ENCODE data around the gene NOG. TPM values are rescaled to one million over a fixed set of nuclear protein-coding genes. Genes with fewer than 3 reads are reported as not detected.
A peak's percentile ranks its signal among the peaks of the same experiment; 100 is the strongest.

The NOG gene
- total and polyA plus RNA-seq, 2 donors (not counting 3 experiments of a cell fraction or from before 2014, with no cell fraction given), result 0.63 to 2.3 TPM

DNA sequence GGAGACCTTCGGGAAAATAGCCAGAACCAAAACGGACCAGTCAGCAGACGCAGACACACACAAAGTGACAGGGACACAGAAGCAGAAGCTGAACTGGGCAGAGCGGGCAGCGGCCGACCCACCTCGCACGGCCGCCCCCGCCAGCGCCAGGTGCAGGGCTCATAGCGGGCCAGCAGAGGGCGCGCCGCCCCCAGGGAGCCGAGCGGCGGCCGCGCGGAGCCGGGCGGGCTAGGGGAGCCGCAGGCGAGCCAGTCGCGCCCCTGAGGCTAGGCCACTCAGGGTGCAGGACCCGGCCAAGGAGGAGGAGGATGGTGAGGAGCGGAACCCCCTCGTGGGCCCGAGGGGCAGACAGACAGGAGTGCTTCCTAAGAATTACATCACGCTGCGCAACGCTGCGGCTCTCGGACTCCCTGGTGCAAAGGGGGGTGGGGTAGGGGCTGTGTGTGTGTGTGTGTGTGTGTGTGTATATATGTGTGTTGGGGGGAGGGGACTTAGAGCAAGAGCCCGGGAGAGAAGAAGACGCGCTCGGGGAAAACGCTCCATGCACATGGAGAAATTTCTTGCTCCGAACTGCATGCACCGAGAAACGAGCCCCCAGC, 913 bp upstream of the NOG start:
- Histone ChIP-seq H3K27me3 (ENCODE audit: control insufficient read depth in 2 of 2, insufficient read depth in 2 of 2, low read length in 2 of 2) (peaks cover 41 to 54% of the 10 kb centered on the region in 2 experiments), H2AFZ (ENCODE audit: low read depth, low read length) (peak overlapping the region; percentile 93), H4K20me1 (replicated peaks; ENCODE audit: control insufficient read depth, extremely low read depth, insufficient read depth, low read length) (no peaks in the 10 kb centered on the region), H3K79me2 (ENCODE audit: control insufficient read depth, insufficient read depth, low read length) (no peaks in the 10 kb centered on the region), H3K9me1 (replicated peaks; ENCODE audit: control insufficient read depth, extremely low read depth, insufficient read depth, low read length) (no peaks in the 10 kb centered on the region), H3K36me3 (ENCODE audit: control insufficient read depth in 2 of 2, extremely low read depth in 1 of 2, insufficient read depth in 2 of 2, low read length in 2 of 2) (no peaks in the 10 kb centered on the region), H3K9me3 (replicated peaks; ENCODE audit: control insufficient read depth, insufficient read depth, low read length) (no peaks in the 10 kb centered on the region), H3K9ac (replicated peaks; ENCODE audit: extremely low read depth, insufficient read depth, low read length) (peak overlapping the region; percentile 9), H3K4me1 (ENCODE audit: control insufficient read depth, extremely low read depth, insufficient read depth, low read length) (peaks cover 21% of the 10 kb centered on the region), H3K4me3 (replicated peaks in 1 of 3; ENCODE audit: insufficient read depth in 1 of 3, low read depth in 1 of 3, low read length in 3 of 3) (peak overlapping the region; percentile 46 to 66 (median 48)), H3K4me2 (ENCODE audit: insufficient read depth, low read length) (peak overlapping the region; percentile 65), H3K27ac (ENCODE audit: insufficient read depth, low read depth, low read length) (no peak overlapping the region)
- dilution Hi-C loops (cut with MboI; ENCODE audit: extremely low pct_ligation_motif_present, low sequenced_read_pairs), result loop anchor here (25.0 kb wide), 1 partner anchor 120 kb away; no protein-coding TSS in a partner anchor
- FAIRE-seq (peak; percentile 62), DNase-seq (ENCODE audit: low read depth, low spot score) (peak; percentile 45)
- ChIA-PET POLR2A (no interaction called here), CTCF (interaction anchor here (0.8 to 10.6 kb wide), 26 partner anchors 9 to 444 kb away, joined by 3 to 473 read pairs (median 6); no protein-coding TSS in a partner anchor)
- TF ChIP-seq JUN (IDR thresholded peaks at IDR 0.05; ENCODE audit: borderline replicate concordance, insufficient read depth, insufficient read length, low read depth) (no peak), CTCF (IDR thresholded peaks at IDR 0.05; ENCODE audit: extremely low read depth in 1 of 2, insufficient read depth in 1 of 2, low read depth in 1 of 2, low read length in 2 of 2) (peak; percentile 77 to 88)
- intact Hi-C loops (cut with micrococcal nuclease), result loop anchor here (1.0 to 10.0 kb wide), 13 partner anchors 62 to 1070 kb away; partner anchors contain the start of gene COIL
- BruUV-seq (replicated peaks), result no TSS peak

DNA sequence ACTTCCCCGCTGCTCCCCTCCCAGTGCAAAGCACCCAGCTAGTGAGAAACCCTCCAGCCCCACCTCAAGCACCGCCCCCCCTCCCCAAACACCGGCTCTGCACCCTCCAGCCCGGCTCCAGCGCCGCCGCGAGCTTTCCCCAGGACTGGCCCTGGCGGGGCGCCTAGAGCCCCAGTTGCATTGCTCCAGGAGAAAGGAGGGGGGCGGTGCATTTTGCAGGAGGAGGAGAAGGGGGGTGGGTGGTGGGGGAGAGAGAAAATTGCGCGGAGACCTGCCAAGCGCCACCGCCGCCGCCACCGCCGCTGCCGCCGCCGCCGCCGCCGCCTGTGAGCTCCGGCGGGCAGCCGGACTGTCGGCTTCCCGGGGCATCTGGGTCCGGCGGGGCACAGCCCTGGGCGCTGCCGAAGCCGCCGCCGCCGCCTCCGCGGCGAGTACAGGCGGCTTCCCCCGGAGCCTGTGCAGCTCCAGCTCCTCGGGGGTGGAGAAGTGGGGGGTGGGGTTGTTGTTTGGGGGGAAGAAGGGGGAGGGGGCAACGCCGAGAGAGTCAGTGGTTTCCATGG, 333 bp upstream of the NOG start:
- no peaks in the 10 kb centered on the region for H3K79me2 ChIP-seq (ENCODE audit: control insufficient read depth, insufficient read depth, low read length)
- no peaks in the 10 kb centered on the region for H3K36me3 ChIP-seq (ENCODE audit: control insufficient read depth in 2 of 2, extremely low read depth in 1 of 2, insufficient read depth in 2 of 2, low read length in 2 of 2)
- BruUV-seq (replicated peaks), result no TSS peak
- no peaks in the 10 kb centered on the region for H3K9me1 ChIP-seq (replicated peaks; ENCODE audit: control insufficient read depth, extremely low read depth, insufficient read depth, low read length)
- H3K4me2 ChIP-seq (ENCODE audit: insufficient read depth, low read length), result peak overlapping the region; percentile 84
- TF ChIP-seq CTCF (IDR thresholded peaks at IDR 0.05; ENCODE audit: extremely low read depth in 1 of 2, insufficient read depth in 1 of 2, low read depth in 1 of 2, low read length in 2 of 2) (no peak), GATA2 (IDR thresholded peaks at IDR 0.05; ENCODE audit: insufficient read depth, insufficient read length, low read depth, low read length) (no peak), POLR2A (IDR thresholded peaks at IDR 0.05; ENCODE audit: low read depth, low read length) (no peak), POLR2AphosphoS5 (IDR thresholded peaks at IDR 0.05; ENCODE audit: insufficient read depth, low read depth, low read length) (no peak), JUN (IDR thresholded peaks at IDR 0.05; ENCODE audit: borderline replicate concordance, insufficient read depth, insufficient read length, low read depth) (no peak), MYC (IDR thresholded peaks at IDR 0.05; ENCODE audit: low read depth, low read length) (no peak), EZH2 (IDR thresholded peaks at IDR 0.05; ENCODE audit: borderline replicate concordance, low read depth, low read length, severe bottlenecking) (no peak), FOS (IDR thresholded peaks at IDR 0.05; ENCODE audit: borderline replicate concordance, insufficient read depth, low read length) (no peak)
- TF ChIP-seq, protein P1, sequence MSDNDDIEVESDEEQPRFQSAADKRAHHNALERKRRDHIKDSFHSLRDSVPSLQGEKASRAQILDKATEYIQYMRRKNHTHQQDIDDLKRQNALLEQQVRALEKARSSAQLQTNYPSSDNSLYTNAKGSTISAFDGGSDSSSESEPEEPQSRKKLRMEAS (IDR thresholded peaks at IDR 0.05; ENCODE audit: insufficient read depth, insufficient read length), result no peak
- no peaks in the 10 kb centered on the region for H4K20me1 ChIP-seq (replicated peaks; ENCODE audit: control insufficient read depth, extremely low read depth, insufficient read depth, low read length)
- intact Hi-C loops (cut with micrococcal nuclease) (loop anchor here (1.0 to 10.0 kb wide), 9 partner anchors 86 to 1070 kb away; partner anchors contain the start of gene COIL), dilution Hi-C loops (cut with MboI; ENCODE audit: extremely low pct_ligation_motif_present, low sequenced_read_pairs) (loop anchor here (25.0 kb wide), 1 partner anchor 119 kb away; no protein-coding TSS in a partner anchor)
- peak overlapping the region; percentile 46 to 66 (median 56) for H3K4me3 ChIP-seq (replicated peaks in 1 of 3; ENCODE audit: insufficient read depth in 1 of 3, low read depth in 1 of 3, low read length in 3 of 3)
- H3K9ac ChIP-seq (replicated peaks; ENCODE audit: extremely low read depth, insufficient read depth, low read length), result peak overlapping the region; percentile 66
- peak; percentile 13 for DNase-seq (ENCODE audit: low read depth, low spot score)
- H3K27ac ChIP-seq (ENCODE audit: insufficient read depth, low read depth, low read length), result peak overlapping the region; percentile 54
- H3K27me3 ChIP-seq (ENCODE audit: control insufficient read depth in 2 of 2, insufficient read depth in 2 of 2, low read length in 2 of 2), result peaks cover 47 to 60% of the 10 kb centered on the region in 2 experiments
- peak; percentile 21 for FAIRE-seq
- H2AFZ ChIP-seq (ENCODE audit: low read depth, low read length), result peak overlapping the region; percentile 13
- CTCF ChIA-PET, result interaction anchor here (0.7 to 10.6 kb wide), 30 partner anchors 9 to 443 kb away, joined by 3 to 473 read pairs (median 5); no protein-coding TSS in a partner anchor
- H3K9me3 ChIP-seq (replicated peaks; ENCODE audit: control insufficient read depth, insufficient read depth, low read length), result no peaks in the 10 kb centered on the region
- peaks cover 23% of the 10 kb centered on the region for H3K4me1 ChIP-seq (ENCODE audit: control insufficient read depth, extremely low read depth, insufficient read depth, low read length)
- POLR2A ChIA-PET, result interaction anchor here (0.6 kb wide), 1 partner anchor 192 kb away, joined by 4 read pairs; no protein-coding TSS in a partner anchor

Measured in endothelial cell of umbilical vein (primary cell).